Epithelial cell of prostate (primary cell): ENCODE results near the gene EPHA3.

Source experiments
- DNase-seq: peaks from one replicate; pipeline ENCODE4 v3.0.0-alpha.2; 2011; ENCODE audit warnings: low read depth, low spot score
- H3K27ac ChIP-seq: fragments of 450-650 bp; 2 replicates; pipeline ENCODE4 v1.5.1; 2017; ENCODE audit warnings: mild to moderate bottlenecking

The EPHA3 gene

DNA sequence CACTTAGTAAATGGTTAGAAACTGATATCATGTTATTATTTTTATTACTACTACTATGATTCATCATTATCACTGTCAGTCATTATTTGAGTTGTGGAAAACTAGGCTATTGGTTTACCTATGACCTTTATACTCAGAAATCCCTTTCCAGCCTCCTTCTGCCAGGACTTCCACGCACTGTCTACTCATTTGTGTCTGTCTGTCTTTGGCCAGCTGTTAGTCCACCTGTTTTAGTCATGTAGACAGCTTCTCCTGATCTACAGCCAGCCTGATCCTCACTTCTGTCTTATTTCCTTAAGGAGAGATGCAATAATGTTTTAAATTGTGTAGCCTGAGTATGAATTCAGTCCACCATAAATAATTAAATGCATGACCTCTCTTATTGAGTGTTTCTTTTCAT, 162.8 kb downstream of the EPHA3 start:
- no peak overlapping the region for H3K27ac ChIP-seq
- no peak for DNase-seq

DNA sequence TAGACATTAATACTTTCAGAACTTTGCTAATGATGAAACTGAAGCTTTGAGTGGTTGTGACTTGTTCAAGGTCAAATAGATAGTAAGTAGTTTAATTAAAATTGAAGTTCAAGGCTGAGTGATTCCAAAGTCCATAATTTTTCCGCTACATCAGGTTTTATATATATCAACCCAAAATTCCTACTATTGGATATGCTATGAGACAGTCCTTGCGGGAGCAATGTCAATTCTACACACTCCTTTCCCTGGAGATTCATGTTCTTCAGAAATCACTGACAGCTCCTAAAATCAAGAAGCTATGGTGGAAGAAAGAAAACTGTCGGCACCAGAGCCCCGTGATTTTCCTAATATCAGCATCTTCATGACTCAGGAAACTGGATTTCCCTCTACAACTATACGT, 167.6 kb downstream of the EPHA3 start:
- no peak overlapping the region for H3K27ac ChIP-seq
- DNase-seq: no peak

DNA sequence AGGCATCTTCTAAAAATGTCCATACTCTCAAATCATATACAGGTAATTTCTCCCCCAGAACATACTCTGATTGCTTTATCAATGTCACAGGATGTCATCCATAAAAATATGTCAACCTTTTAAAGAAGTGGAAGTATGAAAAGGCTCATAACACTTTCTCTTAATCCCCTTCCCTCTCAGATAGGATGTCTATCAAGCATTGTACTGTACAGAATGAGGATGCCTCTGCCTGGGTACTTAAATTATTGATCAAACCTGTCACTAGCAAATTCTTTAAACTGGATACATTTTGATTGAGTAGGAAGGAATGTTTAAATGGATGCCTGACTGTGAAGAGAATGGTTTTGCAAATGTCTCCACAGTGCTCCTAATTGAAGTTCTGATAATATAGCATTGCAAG, 168.7 kb downstream of the EPHA3 start:
- no peak overlapping the region for H3K27ac ChIP-seq

DNA sequence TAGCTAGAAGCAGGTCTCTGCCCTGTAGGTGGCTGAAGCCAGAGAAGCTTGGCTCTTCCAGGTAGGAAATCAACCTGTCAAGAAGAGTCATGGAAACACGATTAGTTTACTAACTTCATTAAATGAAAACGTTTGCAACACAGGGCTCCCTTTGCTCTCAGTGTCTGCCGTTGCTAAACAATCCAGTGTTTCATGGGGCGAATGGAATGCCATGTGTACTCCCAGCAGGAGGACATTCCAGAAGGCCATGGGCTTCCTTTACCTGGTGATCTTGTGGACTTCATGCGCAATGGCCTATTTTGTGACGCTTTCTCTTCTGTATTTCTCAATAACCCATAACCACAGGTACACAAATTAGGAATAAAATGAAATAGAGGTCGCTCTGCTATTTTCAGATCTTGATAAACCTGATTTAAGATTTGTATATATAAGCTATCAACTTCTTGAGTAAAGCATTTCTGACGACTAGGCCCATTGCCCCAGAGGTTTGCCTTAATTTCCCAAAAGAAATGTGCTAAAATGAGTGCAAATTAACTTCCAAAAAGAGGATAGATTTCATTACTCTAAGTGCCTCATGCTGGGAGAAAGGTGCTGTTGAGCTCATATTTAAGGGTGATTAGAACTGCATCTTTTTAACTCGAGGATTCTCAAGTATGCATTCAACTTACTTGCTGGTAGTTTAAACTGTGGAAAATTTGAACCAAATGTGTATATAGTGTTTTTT, 171.0 kb downstream of the EPHA3 start:
- no peak overlapping the region for H3K27ac ChIP-seq
- DNase-seq: no peak

More for the DNA sequence above, 168.7 kb downstream of the EPHA3 start:
- DNase-seq: no peak

DNA sequence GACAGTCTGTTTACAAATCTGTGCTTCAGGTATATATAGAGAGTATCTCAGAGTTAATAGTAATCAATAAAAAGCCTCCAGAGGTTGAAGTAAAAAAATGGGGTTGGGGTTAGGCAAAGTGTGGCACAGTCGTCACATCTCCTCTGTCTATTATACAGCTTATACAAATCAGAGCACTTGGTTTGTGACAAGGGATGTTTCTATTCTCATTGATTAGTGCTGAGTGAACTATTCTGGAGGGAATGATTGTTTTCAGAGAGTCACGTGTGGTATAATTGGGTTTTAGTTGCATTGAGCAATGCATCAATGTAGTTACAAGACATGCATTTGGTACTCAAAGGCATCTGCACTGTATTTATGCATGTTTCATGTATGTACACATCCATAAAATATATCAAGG, 172.9 kb downstream of the EPHA3 start:
- H3K27ac ChIP-seq: no peak overlapping the region
- no peak for DNase-seq

DNA sequence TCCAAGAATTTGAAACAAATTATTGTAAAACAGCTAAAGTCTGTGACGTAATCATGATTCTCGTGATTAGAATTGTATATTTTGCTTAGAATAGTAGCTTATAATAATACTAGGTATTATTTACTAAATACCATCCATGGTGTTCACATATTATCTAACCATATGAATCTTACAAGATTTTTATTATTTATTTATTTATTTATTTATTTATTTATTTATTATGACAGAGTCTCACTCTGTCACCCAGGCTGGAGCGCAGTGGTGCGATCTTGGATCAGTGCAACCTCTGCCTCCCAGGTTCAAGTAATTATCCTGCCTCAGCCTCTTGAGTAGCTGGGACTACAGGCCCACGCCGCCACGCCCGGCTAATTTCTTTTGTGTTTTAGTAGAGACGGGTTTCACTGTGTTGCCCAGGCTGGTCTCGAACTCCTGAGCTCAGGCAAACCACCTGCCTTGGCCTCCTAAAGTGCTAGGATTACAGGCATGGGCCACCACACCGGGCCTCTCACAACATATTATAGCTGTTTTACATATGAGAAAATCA, 173.5 kb downstream of the EPHA3 start:
- DNase-seq: no peak
- H3K27ac ChIP-seq: no peak overlapping the region

DNA sequence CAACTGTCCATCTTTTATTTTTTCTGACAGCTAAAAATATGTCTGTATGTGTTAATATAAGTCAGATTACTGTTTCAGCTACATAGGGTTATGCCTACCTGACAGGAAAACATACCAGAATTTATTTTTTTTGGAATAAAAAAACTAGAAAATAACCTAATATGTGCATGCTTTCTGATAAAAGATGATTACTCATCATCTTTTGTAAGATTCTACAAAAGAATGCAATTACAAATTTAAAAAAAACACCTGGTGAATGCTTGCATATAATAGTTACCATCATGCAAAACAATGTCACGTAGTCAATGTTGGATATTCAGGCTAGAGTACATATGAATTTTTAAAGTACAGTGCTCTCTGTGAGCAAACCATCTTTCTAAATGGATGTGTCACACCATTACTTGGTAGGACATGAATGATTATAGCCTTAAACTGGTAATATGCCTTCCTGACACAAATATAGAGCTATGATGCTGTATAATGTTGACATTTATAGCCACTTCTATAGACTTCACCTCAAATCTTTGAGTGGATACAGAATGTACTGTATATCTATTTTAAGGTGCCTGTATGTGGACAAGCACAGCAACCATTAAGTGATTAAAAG, 180.6 kb downstream of the EPHA3 start:
- H3K27ac ChIP-seq: no peak overlapping the region
- DNase-seq: no peak

DNA sequence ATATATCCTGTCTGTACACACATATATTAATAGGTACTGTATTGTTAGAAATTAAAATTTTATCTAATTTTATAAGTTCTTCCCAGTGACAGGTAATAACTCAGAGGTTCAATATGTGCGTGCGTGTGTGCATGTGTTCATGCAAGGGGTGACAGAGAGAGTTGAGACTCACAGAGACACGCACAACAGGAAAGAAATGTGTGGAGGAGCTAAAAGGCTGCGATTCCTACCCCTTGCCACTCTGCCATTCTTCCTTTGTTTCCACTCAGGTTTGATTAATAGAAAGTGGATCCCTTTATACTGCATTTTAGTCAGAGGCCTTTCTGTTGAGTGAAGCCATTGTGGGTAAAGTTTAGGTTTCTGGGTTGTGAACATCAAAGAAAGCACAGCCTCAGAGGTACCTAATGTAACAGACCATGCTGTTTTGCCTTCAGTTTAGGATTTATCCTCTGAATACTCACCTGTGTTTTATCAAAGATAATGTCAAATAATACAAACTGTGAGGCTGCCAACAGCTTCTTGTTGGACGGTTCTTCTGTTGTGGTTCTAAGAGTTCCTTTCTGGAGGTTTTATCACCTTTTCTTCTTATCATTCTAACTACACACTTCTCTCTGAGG, 182.3 kb downstream of the EPHA3 start:
- H3K27ac ChIP-seq: no peak overlapping the region
- DNase-seq: no peak

DNA sequence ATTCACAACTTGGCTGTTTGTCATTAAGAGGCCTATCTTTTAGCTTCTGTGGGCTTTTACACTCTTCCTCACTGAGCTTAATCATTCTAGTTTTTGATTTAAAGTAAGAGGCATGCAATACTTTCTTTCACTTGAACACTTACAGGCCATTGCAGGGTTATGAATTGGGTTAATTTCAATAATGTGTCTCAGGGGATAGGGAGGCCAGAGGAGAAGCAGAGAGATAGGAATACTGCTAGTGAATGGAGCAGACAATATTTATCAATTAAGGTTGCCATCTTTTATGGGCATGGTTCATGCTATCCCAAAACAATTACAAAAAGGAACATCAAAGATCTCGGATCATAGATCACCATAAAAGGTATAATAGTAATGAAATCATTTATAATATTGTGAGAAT, 189.8 kb downstream of the EPHA3 start:
- DNase-seq: no peak
- no peak overlapping the region for H3K27ac ChIP-seq

DNA sequence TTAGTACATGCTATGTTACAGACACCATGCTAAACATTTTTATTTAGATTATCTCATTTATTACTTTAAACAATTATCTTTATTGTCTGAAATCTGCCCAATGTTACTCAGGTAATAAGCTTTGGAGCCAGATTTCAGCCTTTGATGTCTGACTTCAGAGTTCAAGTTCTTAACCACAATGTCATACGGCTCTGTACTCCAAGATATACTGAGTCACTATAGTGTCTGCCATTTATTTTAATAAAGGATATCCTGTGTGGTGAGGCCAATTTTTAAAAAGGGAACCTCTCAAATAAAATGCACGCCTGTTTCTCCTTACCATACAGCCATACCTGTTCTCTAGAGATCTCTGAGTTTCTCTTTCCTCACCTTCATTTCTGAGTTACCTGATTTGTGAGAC, 193.1 kb downstream of the EPHA3 start:
- no peak overlapping the region for H3K27ac ChIP-seq
- no peak for DNase-seq

DNA sequence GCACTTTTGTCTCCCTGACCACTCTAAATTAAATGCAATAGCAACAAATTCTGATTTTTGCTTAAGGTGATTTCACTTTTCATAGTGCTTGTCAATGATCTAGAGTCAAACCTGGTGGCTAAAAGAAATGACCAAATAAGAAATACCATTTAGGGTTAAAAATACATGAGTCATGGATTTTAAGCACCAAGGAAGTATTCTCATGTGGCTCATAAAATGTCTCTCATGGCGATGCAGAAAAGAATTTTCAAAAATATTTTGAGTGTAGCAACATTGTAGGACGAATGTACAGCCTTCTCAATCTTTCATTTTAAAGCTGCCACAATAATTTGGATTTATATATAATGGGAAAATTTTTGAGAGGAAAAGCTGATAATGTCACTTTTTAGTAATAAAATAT, 193.6 kb downstream of the EPHA3 start:
- DNase-seq: no peak
- no peak overlapping the region for H3K27ac ChIP-seq

DNA sequence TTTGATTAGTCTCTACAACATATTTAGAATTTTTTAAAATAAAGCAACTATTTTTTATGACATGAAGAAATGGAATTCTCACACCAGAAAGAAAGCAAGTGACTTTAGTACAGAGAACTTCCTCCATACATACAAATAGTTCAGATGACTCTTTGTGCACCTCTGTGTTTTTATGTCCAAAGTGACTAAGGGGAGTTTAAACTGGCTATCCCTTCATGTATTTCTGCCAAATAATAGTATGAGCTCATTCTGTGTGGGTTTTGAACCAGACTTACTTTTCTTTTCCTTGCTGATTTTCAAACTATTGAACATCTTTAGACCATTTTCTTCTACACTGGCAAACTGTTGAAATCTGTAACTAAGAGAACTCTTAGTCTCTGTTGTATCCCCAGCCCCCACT, 196.3 kb downstream of the EPHA3 start:
- no peak overlapping the region for H3K27ac ChIP-seq
- no peak for DNase-seq

DNA sequence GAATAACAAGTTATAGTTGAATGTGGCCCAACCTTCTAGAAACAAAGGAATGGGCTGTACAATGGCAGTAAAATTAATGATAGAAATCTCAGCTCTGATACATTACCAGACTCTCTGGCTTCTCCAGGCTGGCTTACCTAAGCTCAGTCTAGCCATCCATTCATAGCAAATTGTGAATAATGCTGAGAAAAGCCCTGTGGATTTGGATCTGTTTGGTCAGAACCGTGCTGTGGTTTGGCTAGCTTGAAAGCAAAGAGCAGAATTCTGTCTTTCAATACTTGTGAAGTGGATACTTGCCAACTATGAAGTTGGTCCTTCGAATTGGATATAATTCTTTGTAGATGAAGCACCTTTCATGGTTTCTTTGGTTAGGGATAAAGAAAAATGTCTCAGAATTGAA, 199.1 kb downstream of the EPHA3 start:
- H3K27ac ChIP-seq: no peak overlapping the region
- DNase-seq: no peak

DNA sequence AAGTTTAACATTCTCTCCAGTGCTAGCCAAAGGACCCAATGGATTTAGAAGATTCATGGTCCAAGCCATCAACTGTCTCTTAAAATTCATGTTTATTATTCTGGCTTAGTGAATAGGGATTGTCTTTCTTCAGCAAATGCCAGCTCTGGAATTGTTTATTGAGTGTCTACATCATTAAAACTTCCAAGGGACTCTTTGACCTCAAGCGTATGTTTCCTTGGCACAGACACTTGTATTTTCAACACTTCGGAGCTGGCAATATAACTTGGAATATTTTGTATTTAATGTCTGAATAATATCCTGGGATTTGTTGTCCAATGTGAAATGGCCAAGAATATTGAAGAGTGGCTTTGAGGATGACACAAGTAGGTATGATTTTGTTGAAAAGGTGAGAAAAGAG, 204.2 kb downstream of the EPHA3 start:
- no peak for DNase-seq
- H3K27ac ChIP-seq: no peak overlapping the region

DNA sequence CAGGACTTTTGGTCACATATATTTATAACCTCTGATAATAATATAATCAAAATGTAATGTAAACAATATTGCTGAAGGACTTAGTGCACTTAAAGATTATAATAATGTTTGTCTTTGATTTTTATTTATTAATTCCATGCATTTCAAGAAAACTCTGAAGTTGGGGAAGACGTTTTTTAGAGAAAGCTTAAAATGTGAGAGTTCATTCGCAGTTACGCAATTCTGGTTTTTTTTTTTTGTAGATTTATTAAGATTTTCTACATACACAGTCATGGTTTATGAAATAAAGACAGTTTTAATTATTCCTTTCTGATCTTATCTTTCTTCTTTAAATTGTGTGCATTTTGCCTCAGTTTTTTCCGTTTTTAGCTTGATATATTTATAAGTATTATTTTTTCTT, 204.7 kb downstream of the EPHA3 start:
- no peak for DNase-seq
- no peak overlapping the region for H3K27ac ChIP-seq

DNA sequence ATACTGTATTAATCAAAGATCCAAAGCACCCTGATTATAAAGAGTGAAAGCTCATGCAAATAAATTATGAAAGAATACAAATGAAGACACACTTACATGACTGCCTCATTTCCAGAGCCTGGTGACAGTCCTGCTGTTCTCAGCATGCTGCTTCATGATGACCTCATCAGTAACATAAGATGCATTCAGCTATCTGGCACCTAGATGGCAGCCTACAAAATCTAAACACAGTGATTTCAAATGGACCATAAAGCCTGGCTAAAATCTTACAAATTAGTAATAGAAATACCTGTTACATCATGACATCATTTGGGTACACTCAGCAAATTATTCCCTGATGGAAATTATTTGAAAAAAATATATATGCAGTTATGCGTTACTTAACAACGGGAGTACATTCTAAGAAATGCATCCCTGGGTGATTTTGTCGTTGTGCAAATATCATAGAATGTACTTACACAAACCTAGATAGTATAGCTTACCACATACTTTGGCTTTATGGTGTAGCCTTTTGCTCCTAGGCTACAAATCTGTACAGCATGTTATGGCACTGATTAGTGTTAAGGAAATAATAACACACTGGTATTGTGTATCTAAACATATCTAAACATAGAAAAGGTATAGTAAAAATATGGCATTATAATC, 207.2 kb downstream of the EPHA3 start:
- no peak overlapping the region for H3K27ac ChIP-seq
- DNase-seq: peak; percentile 36

DNA sequence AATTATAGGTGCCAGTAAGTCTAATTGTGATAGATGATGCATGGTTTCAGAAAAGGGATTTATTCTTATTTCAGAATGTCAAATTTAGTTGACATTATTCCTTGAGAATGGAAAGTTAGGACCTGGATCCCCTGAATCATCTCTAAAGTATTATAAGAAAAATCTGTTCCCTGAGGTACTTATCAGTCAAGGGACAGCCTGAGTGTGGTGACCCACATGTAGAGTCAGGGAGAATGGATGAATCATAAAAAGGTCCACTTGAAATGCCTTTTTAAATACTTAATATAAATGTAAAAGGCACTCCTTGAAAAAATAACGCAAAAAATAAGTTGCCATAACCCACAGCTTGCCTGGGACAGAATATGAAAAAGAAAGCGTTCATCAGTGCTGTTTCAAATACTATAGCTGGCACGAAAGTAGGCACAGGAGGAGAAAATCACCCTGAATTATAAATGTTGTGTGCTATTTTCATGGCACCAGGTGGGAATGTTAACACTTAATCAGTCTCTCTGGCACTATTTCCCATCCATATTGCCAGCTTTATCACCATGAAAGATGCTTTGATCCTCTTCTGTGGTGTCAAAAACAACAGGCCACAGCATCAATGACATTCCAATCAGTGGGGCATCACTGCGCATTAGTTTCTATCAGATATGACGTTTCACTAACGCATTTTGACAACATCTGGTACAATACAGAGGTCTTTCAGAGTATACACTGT, 208.5 kb downstream of the EPHA3 start:
- H3K27ac ChIP-seq: no peak overlapping the region
- DNase-seq: no peak

DNA sequence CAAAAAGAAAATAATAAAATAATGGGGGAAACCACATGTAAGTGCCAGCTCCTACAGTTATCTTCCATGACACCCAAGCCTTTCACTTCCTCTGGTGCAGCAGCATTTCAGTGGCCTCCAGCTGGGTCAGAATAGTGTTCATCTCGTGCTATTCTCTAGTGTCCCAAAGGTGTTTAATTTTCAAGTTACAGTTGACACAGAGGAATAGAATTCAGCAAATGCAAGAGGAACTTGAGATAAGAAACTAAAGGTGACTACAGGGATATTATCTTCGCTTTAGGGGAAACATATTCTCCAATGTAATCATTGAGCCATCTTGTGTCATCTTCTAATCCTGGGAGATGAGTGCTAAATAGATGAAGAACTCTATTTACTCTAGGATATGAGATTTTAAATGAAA, 212.8 kb downstream of the EPHA3 start:
- no peak for DNase-seq
- no peak overlapping the region for H3K27ac ChIP-seq

DNA sequence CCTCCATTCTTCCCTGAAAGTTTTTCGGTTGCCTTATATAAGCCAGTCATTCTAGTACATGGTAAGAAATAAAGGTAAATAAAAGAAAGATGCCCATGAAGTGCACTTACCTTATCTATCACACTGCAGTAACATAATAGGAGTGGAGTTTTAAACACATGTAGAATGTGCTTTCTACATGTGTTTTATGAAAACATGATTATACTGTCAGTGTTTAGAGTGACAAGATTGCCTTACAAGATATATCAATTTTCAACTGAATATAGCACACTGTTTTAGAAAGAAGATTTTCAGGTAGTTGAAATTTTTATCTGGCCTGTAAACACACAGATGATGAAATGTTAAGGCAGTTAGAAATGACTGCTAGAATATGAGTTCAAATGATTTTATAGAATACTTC, 219.6 kb downstream of the EPHA3 start:
- no peak for DNase-seq
- H3K27ac ChIP-seq: no peak overlapping the region

DNA sequence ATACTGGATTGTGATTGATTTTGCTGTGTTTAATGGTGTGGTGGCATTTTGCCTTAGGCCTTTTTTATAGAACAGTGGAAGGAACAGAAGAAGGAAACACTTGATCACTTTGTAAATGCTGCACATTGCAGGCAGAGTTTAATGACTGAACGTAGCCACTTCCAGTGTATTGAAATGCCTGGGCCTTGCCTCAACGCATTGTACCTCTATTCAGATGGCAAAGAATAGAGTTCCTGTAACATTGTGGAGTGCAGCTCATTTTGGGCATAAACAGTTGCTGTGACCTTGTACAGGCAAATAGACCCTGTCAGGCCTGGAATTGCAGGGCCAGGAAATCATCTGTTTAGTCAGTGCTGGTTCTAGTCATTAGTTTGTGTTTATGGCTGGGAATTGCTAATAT, 225.0 kb downstream of the EPHA3 start:
- H3K27ac ChIP-seq: no peak overlapping the region
- DNase-seq: no peak

DNA sequence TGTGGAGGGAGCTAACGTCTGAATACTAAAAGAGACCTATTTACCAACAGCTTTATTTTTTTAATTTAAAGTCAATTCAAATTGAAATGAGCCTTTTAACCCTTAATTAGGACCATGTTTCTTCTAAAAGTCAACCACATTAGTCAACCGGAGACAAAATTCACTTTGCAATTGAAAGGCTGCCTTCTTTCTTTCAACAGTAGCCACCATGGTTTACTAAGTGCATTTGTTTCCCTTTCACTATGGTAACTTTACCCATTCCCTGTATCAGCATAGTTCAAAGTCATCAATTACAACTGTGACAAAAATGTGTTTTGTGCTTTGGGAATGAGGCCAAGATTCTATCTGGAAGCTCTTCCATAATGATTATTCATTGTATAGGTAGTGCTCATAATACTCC, 225.4 kb downstream of the EPHA3 start:
- DNase-seq: no peak
- no peak overlapping the region for H3K27ac ChIP-seq
